B cell (primary cell): ENCODE data around the gene CCDC78.

Source experiments
- CTCF ChIP-seq: fragments of 200-600 bp; IDR thresholded peaks from one replicate; pipeline ENCODE4 v1.8.0; 2022; ENCODE audit warnings: antibody characterized with exemption, mild to moderate bottlenecking
- EZH2 ChIP-seq: IDR thresholded peaks from 2 replicates; pipeline ENCODE4 v1.6.1; 2012; ENCODE audit warnings: borderline replicate concordance, low read depth, mild to moderate bottlenecking, moderate library complexity, low read length; ENCODE audit not compliant: insufficient read depth, poor library complexity, severe bottlenecking

- TF ChIP-seq CTCF (no peak), EZH2 (no peak)
These were observed 16.4 kb downstream of the CCDC78 start for GRCh38 chr16:709566-710499.
